ENCODE results near the gene HSPA1A.
A peak's percentile ranks its signal among the peaks of the same experiment; 100 is the strongest.

HSPA1A gene

GRCh38 chr6:31769684-31770371 lies 45.5 kb upstream of the HSPA1A start:
- no peaks in the 10 kb centered on the region for H3K27me3 ChIP-seq (replicated peaks; ENCODE audit: control insufficient read depth, insufficient read depth, low read length)
- peak; percentile 73 for DNase-seq (ENCODE audit: extremely low read depth, insufficient read length)
- H3K4me3 ChIP-seq (replicated peaks; ENCODE audit: low read depth, low read length), result no peak overlapping the region
- H3K36me3 ChIP-seq (ENCODE audit: control insufficient read depth, insufficient read depth, low read length), result no peaks in the 10 kb centered on the region
- TF ChIP-seq CTCF (IDR thresholded peaks at IDR 0.05; ENCODE audit: insufficient read depth, low read length, poor library complexity, severe bottlenecking), result peak; percentile 93

GRCh38 chr6:31770860-31771259 lies 44.5 kb upstream of the HSPA1A start:
- H3K36me3 ChIP-seq (ENCODE audit: control insufficient read depth, insufficient read depth, low read length), result no peaks in the 10 kb centered on the region
- DNase-seq (ENCODE audit: extremely low read depth, insufficient read length), result no peak
- no peak for TF ChIP-seq CTCF (IDR thresholded peaks at IDR 0.05; ENCODE audit: insufficient read depth, low read length, poor library complexity, severe bottlenecking)

GRCh38 chr6:31771992-31772358 lies 43.4 kb upstream of the HSPA1A start:
- no peaks in the 10 kb centered on the region for H3K27me3 ChIP-seq (replicated peaks; ENCODE audit: control insufficient read depth, insufficient read depth, low read length)
- H3K36me3 ChIP-seq (ENCODE audit: control insufficient read depth, insufficient read depth, low read length), result no peaks in the 10 kb centered on the region
- no peak for DNase-seq (ENCODE audit: extremely low read depth, insufficient read length)
- no peak for TF ChIP-seq CTCF (IDR thresholded peaks at IDR 0.05; ENCODE audit: insufficient read depth, low read length, poor library complexity, severe bottlenecking)
- no peak overlapping the region for H3K4me3 ChIP-seq (replicated peaks; ENCODE audit: low read depth, low read length)

More at GRCh38 chr6:31770860-31771259, 44.5 kb upstream of the HSPA1A start:
- Histone ChIP-seq H3K4me3 (replicated peaks; ENCODE audit: low read depth, low read length) (no peak overlapping the region), H3K27me3 (replicated peaks; ENCODE audit: control insufficient read depth, insufficient read depth, low read length) (no peaks in the 10 kb centered on the region)

GRCh38 chr6:31775184-31775583 lies 40.2 kb upstream of the HSPA1A start:
- DNase-seq (ENCODE audit: extremely low read depth, insufficient read length), result no peak
- Histone ChIP-seq H3K4me3 (replicated peaks; ENCODE audit: low read depth, low read length) (no peak overlapping the region), H3K36me3 (ENCODE audit: control insufficient read depth, insufficient read depth, low read length) (peaks cover 15% of the 10 kb centered on the region), H3K27me3 (replicated peaks; ENCODE audit: control insufficient read depth, insufficient read depth, low read length) (no peaks in the 10 kb centered on the region)
- no peak for TF ChIP-seq CTCF (IDR thresholded peaks at IDR 0.05; ENCODE audit: insufficient read depth, low read length, poor library complexity, severe bottlenecking)

GRCh38 chr6:31775633-31776484 lies 39.5 kb upstream of the HSPA1A start:
- no peaks in the 10 kb centered on the region for H3K27me3 ChIP-seq (replicated peaks; ENCODE audit: control insufficient read depth, insufficient read depth, low read length)
- DNase-seq (ENCODE audit: extremely low read depth, insufficient read length), result no peak
- peaks cover 22% of the 10 kb centered on the region for H3K36me3 ChIP-seq (ENCODE audit: control insufficient read depth, insufficient read depth, low read length)
- TF ChIP-seq CTCF (IDR thresholded peaks at IDR 0.05; ENCODE audit: insufficient read depth, low read length, poor library complexity, severe bottlenecking), result no peak
- no peak overlapping the region for H3K4me3 ChIP-seq (replicated peaks; ENCODE audit: low read depth, low read length)
